Large intestine (tissue), 3 donors: ENCODE measurements around the gene WDR53. TPM values are rescaled to one million over a fixed set of nuclear protein-coding genes. Genes with fewer than 3 reads are reported as not detected.
"Not testable (repeated sequence)": the region's sequence is repeated elsewhere in the genome, so short reads cannot be mapped to it uniquely, and the experiment has no call there.

ENCODE experiments used
- DNase-seq, 2 donors: peaks; one replicate each; pipeline versions ENCODE4 v3.0.0 to v3.0.0-alpha.2; 2013
- H3K27ac ChIP-seq: one replicate; pipeline ENCODE4 v1.5.1; 2013; ENCODE audit warnings: low read length
- H3K27me3 ChIP-seq: 2 replicates; pipeline ENCODE4 v1.6.1; 2013; ENCODE audit warnings: low read length; ENCODE audit not compliant: control insufficient read depth, insufficient read depth
- H3K36me3 ChIP-seq: 2 replicates; pipeline ENCODE4 v1.6.1; 2013; ENCODE audit warnings: low read length; ENCODE audit not compliant: control insufficient read depth, insufficient read depth
- H3K4me1 ChIP-seq: one replicate; pipeline ENCODE4 v1.6.1; 2013; ENCODE audit warnings: low read length; ENCODE audit not compliant: control insufficient read depth, insufficient read depth
- H3K4me3 ChIP-seq: one replicate; pipeline ENCODE4 v1.5.1; 2013; ENCODE audit warnings: low read length
- H3K9me3 ChIP-seq: one replicate; pipeline ENCODE4 v1.6.1; 2013; ENCODE audit warnings: mild to moderate bottlenecking, low read depth, low read length, moderate library complexity; ENCODE audit not compliant: control insufficient read depth
- WGBS: methylation state at CpG from one replicate; pipeline ENCODE4 v1.1.5; 2013; ENCODE audit warnings: low lambda C conversion rate; ENCODE audit not compliant: insufficient coverage; 5-methylcytosine and 5-hydroxymethylcytosine counted together
- polyA plus RNA-seq: library from polyadenylated mRNA; unstranded; fragments of 120-200 nt; gene quantifications from one replicate; pipeline ENCODE4 v1.2.1, GENCODE V29; 2013

WDR53 gene
- polyA plus RNA-seq, 1 donor = 9.2 TPM

DNA sequence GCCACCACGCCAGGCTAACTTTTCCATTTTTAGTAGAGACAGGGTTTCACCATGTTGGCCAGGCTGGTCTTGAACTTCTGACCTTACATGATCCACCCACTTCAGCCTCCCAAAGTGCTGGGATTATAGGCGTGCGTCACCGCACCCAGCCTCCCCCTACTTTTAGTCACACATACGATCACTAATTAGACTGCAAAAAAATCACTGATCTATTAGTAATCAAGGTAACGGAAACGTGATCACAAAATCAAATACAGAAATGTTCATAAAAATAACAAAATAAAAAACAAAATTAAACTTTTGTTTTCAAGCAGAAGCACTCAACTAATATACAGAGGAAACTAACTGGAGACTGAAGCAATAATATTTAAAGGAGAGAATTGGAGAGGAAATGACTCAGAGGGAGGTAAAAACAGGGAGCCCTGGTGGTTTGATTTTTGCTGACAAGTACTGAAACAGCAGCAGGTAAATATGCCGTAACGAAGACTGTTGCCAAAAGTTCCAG lies 4.6 kb downstream of the WDR53 start:
- Histone ChIP-seq H3K4me3 (no peak overlapping the region), H3K9me3 (no peaks in the 10 kb centered on the region), H3K27me3 (no peaks in the 10 kb centered on the region), H3K4me1 (peaks cover 4% of the 10 kb centered on the region), H3K27ac (no peak overlapping the region), H3K36me3 (peaks cover 4% of the 10 kb centered on the region)
- no peak for DNase-seq
- no CpG with 5 or more reads among the region's 9 CpGs for WGBS

GRCh38 chr3:196559826-196560225 lies 8.5 kb downstream of the WDR53 start:
- H3K4me1 ChIP-seq = no peaks in the 10 kb centered on the region
- no peaks in the 10 kb centered on the region for H3K27me3 ChIP-seq
- 69% methylated on average over 2 of the region's 3 CpGs for WGBS
- peaks cover 4% of the 10 kb centered on the region for H3K36me3 ChIP-seq
- H3K4me3 ChIP-seq = no peak overlapping the region
- no peaks in the 10 kb centered on the region for H3K9me3 ChIP-seq
- no peak for DNase-seq
- no peak overlapping the region for H3K27ac ChIP-seq

DNA sequence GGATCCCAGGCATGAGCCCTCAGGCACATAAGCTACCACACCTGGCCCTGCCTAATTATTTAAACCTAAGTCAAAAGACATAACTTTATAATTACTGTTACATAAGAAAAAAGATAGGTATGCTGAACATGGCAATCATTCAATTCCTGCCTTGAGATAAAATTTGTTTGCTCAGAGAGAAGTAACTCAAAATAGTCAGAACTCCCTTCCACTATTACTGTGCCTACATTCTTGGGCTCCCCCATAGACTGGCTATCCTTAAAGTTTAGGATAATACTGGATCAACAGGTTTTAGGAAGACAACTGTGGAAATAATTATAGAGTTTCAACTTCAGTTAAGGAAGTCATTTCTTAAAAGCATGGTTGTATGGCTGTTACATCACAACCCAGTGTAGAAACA lies 9.9 kb downstream of the WDR53 start:
- no peaks in the 10 kb centered on the region for H3K27me3 ChIP-seq
- no peaks in the 10 kb centered on the region for H3K9me3 ChIP-seq
- H3K4me1 ChIP-seq = no peaks in the 10 kb centered on the region
- no peak overlapping the region for H3K27ac ChIP-seq
- H3K4me3 ChIP-seq = no peak overlapping the region
- H3K36me3 ChIP-seq = peaks cover 4% of the 10 kb centered on the region
- no peak for DNase-seq

GRCh38 chr3:196557236-196557635 lies 11.1 kb downstream of the WDR53 start:
- no peak for DNase-seq
- H3K27me3 ChIP-seq = no peaks in the 10 kb centered on the region
- no peak overlapping the region for H3K4me3 ChIP-seq
- H3K27ac ChIP-seq = no peak overlapping the region
- H3K9me3 ChIP-seq = no peaks in the 10 kb centered on the region
- peaks cover 4% of the 10 kb centered on the region for H3K36me3 ChIP-seq
- 80% methylated on average over 1 of the region's 5 CpGs for WGBS
- no peaks in the 10 kb centered on the region for H3K4me1 ChIP-seq

DNA sequence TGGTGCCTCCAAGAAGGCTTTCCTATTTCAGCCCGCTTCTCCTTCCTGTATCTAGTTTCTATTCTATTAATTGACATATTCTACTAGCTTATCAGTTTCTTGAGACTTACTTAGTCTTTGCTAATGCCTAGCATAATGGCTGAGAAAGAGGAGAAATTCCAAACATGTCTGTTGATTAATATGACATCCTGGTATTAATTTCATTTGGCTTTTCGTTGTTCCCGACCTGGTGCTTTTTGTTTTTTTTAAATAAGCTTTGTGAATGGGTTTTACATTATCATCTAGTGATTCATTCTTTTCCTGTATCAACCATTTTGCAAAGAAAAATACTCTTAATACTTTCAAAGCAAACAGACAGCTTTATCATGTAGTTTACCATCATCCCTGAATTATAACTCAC lies 13.1 kb downstream of the WDR53 start:
- DNase-seq = no peak
- H3K36me3 ChIP-seq = peaks cover 2% of the 10 kb centered on the region
- no peaks in the 10 kb centered on the region for H3K27me3 ChIP-seq
- no peaks in the 10 kb centered on the region for H3K4me1 ChIP-seq
- WGBS = 89% methylated on average over 3 of the region's 3 CpGs
- no peaks in the 10 kb centered on the region for H3K9me3 ChIP-seq
- no peak overlapping the region for H3K4me3 ChIP-seq
- no peak overlapping the region for H3K27ac ChIP-seq

DNA sequence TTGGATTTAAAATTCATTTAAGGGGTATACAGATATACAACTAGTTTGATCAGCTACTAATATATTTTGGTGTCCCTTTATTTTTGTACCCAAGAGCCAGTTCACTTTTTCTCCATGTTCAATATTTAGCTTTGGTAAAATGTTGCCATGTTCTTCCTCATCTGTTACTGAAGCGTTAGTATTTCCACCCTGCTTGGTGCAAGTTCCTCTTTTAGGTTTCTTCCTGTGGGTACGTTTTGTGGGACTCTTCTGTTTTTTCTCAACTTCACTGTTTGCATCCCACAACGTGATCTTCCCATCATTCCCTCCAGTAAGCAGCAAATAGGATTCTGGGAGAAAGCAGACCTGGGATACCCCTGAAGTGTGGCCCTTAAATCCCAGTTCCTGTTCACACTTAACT lies 14.1 kb downstream of the WDR53 start:
- Histone ChIP-seq H3K4me3 (no peak overlapping the region), H3K27me3 (no peaks in the 10 kb centered on the region), H3K36me3 (peaks cover 2% of the 10 kb centered on the region), H3K4me1 (no peaks in the 10 kb centered on the region), H3K27ac (no peak overlapping the region), H3K9me3 (no peaks in the 10 kb centered on the region)
- DNase-seq = no peak
- WGBS = 100% methylated on average over 2 of the region's 3 CpGs

DNA sequence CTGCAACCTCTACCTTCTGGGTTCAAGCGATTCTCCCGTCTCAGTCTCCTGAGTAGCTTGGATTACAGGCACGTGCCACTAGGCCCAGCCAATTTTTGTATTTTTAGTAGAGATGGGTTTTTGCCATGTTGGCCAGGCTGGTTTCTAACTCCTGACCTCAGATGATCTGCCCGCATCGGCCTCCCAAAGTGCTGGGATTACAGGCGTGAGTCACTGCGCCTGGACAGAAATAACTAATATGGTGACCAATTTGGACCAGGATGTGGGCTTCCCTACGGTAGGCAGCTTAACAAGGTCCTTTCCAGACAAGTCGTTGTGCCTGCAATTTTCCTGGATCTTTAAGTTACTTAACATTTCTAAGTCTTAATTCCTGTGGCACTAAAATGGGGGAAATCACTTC lies 14.8 kb downstream of the WDR53 start:
- no peaks in the 10 kb centered on the region for H3K27me3 ChIP-seq
- H3K4me1 ChIP-seq = no peaks in the 10 kb centered on the region
- H3K4me3 ChIP-seq = no peak overlapping the region
- DNase-seq = no peak
- no peak overlapping the region for H3K27ac ChIP-seq
- H3K36me3 ChIP-seq = no peaks in the 10 kb centered on the region
- H3K9me3 ChIP-seq = no peaks in the 10 kb centered on the region
- WGBS = 80% methylated on average over 1 of the region's 9 CpGs

- no peaks in the 10 kb centered on the region for H3K9me3 ChIP-seq
- no peak overlapping the region for H3K27ac ChIP-seq
- 98% methylated on average over 4 of the region's 5 CpGs for WGBS
- no peaks in the 10 kb centered on the region for H3K36me3 ChIP-seq
- no peak overlapping the region for H3K4me3 ChIP-seq
- no peak for DNase-seq
- no peaks in the 10 kb centered on the region for H3K4me1 ChIP-seq
- no peaks in the 10 kb centered on the region for H3K27me3 ChIP-seq
Observed at GRCh38 chr3:196552253-196552652, 16.1 kb downstream of the WDR53 start.

DNA sequence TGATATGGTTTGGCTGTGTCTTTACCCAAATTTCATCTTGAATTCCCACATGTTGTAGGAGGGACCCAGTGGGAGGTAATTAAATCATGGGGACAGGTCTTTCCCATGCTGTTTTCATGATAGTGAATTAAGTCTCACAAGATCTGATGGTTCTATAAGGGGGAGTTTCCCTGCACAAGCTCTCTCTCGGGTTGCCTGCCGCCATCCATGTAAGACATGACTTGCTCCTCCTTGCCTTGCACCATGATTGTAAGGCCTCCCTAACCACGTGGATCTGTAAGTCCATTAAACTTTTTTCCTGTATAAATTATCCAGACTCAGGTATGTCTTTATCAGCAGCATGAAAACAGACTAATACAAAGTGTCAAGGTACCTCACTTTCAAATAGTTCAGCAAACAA lies 18.2 kb downstream of the WDR53 start:
- DNase-seq, H3K36me3 ChIP-seq, H3K9me3 ChIP-seq, H3K4me1 ChIP-seq, H3K27ac ChIP-seq, H3K27me3 ChIP-seq, H3K4me3 ChIP-seq: not testable (repeated sequence)
- WGBS = no CpG with 5 or more reads among the region's 3 CpGs

- H3K36me3 ChIP-seq, H3K27ac ChIP-seq, H3K9me3 ChIP-seq, H3K4me1 ChIP-seq, DNase-seq, H3K27me3 ChIP-seq, H3K4me3 ChIP-seq: not testable (repeated sequence)
- no CpG with 5 or more reads among the region's 1 CpG for WGBS
Observed at GRCh38 chr3:196549312-196549711, 19.0 kb downstream of the WDR53 start.

GRCh38 chr3:196547067-196547466 lies 21.3 kb downstream of the WDR53 start:
- H3K36me3 ChIP-seq = no peaks in the 10 kb centered on the region
- peaks cover 3% of the 10 kb centered on the region for H3K9me3 ChIP-seq
- WGBS = no CpG with 5 or more reads among the region's 2 CpGs
- H3K27me3 ChIP-seq = no peaks in the 10 kb centered on the region
- H3K4me3 ChIP-seq = no peak overlapping the region
- no peaks in the 10 kb centered on the region for H3K4me1 ChIP-seq
- DNase-seq = no peak
- no peak overlapping the region for H3K27ac ChIP-seq
